Parathyroid adenoma (tissue), 2 donors: ENCODE data around the gene DNAI7.

ENCODE experiments used
- H2AFZ ChIP-seq: fragments of 300-600 bp; sonication (generic); one replicate; pipeline ENCODE4 v1.7.0; 2017; ENCODE audit warnings: antibody characterized with exemption, mild to moderate bottlenecking
- H3K27ac ChIP-seq: fragments of 300-600 bp; sonication (generic); one replicate; pipeline ENCODE4 v1.7.0; 2017
- H3K27me3 ChIP-seq: fragments of 300-600 bp; sonication (generic); one replicate; pipeline ENCODE4 v1.7.0; 2017; ENCODE audit warnings: low read length; ENCODE audit not compliant: control insufficient read depth, insufficient read depth
- H3K36me3 ChIP-seq: fragments of 300-600 bp; sonication (generic); one replicate; pipeline ENCODE4 v1.7.0; 2017; ENCODE audit warnings: low read length; ENCODE audit not compliant: control insufficient read depth, insufficient read depth
- H3K4me1 ChIP-seq: fragments of 300-600 bp; sonication (generic); one replicate; pipeline ENCODE4 v1.7.0; 2017; ENCODE audit warnings: control low read depth
- H3K4me2 ChIP-seq: fragments of 300-600 bp; sonication (generic); one replicate; pipeline ENCODE4 v1.7.0; 2017; ENCODE audit warnings: low read length
- H3K4me3 ChIP-seq: fragments of 300-600 bp; sonication (generic); one replicate; pipeline ENCODE4 v1.7.0; 2017; ENCODE audit warnings: low read depth, low read length
- H3K79me2 ChIP-seq: fragments of 300-600 bp; sonication (generic); one replicate; pipeline ENCODE4 v1.7.0; 2017; ENCODE audit warnings: control low read depth
- H3K9ac ChIP-seq: fragments of 300-600 bp; sonication (generic); one replicate; pipeline ENCODE4 v1.7.0; 2017; ENCODE audit warnings: mild to moderate bottlenecking
- H3K9me3 ChIP-seq: fragments of 300-600 bp; sonication (generic); one replicate; pipeline ENCODE4 v1.7.0; 2017; ENCODE audit warnings: low read length; ENCODE audit not compliant: control insufficient read depth
- CTCF ChIP-seq: fragments of 300-600 bp; sonication (generic); IDR thresholded peaks from one replicate; pipeline ENCODE4 v1.7.0; 2017; ENCODE audit warnings: antibody characterized with exemption, mild to moderate bottlenecking
- donor health status: primary hyperparathyroidism.

DNAI7 gene

GRCh38 chr12:25194214-25194613 lies 746 bp downstream of the DNAI7 start:
- Histone ChIP-seq H3K4me3 (peak overlapping the region; percentile 93), H2AFZ (peak overlapping the region; percentile 94)
- TF ChIP-seq CTCF: no peak

GRCh38 chr12:25190793-25191192 lies 4.2 kb downstream of the DNAI7 start:
- H3K27me3 ChIP-seq: no peaks in the 10 kb centered on the region
- no peak overlapping the region for H3K27ac ChIP-seq
- TF ChIP-seq CTCF: no peak
- H3K4me2 ChIP-seq: no peak overlapping the region
- H3K4me3 ChIP-seq: no peak overlapping the region
- H3K36me3 ChIP-seq: no peaks in the 10 kb centered on the region
- H3K79me2 ChIP-seq: peaks cover 9% of the 10 kb centered on the region
- H3K9me3 ChIP-seq: no peaks in the 10 kb centered on the region
- H3K9ac ChIP-seq: no peak overlapping the region
- peaks cover 8% of the 10 kb centered on the region for H3K4me1 ChIP-seq
- no peak overlapping the region for H2AFZ ChIP-seq

More at GRCh38 chr12:25194214-25194613, 746 bp downstream of the DNAI7 start:
- H3K36me3 ChIP-seq: no peaks in the 10 kb centered on the region
- H3K27me3 ChIP-seq: no peaks in the 10 kb centered on the region
- peaks cover 9% of the 10 kb centered on the region for H3K79me2 ChIP-seq
- H3K9ac ChIP-seq: no peak overlapping the region
- H3K27ac ChIP-seq: peak overlapping the region; percentile 97
- peak overlapping the region; percentile 76 for H3K4me2 ChIP-seq
- no peaks in the 10 kb centered on the region for H3K9me3 ChIP-seq
- H3K4me1 ChIP-seq: peaks cover 5% of the 10 kb centered on the region

- H3K9me3 ChIP-seq: no peaks in the 10 kb centered on the region
- H2AFZ ChIP-seq: no peak overlapping the region
- no peaks in the 10 kb centered on the region for H3K27me3 ChIP-seq
- TF ChIP-seq CTCF: no peak
- no peaks in the 10 kb centered on the region for H3K36me3 ChIP-seq
- no peak overlapping the region for H3K9ac ChIP-seq
- no peak overlapping the region for H3K27ac ChIP-seq
- no peak overlapping the region for H3K4me2 ChIP-seq
- H3K4me1 ChIP-seq: peaks cover 8% of the 10 kb centered on the region
- H3K4me3 ChIP-seq: no peak overlapping the region
- peaks cover 9% of the 10 kb centered on the region for H3K79me2 ChIP-seq
Measured at GRCh38 chr12:25189656-25190055, 5.3 kb downstream of the DNAI7 start.

- TF ChIP-seq CTCF: no peak
- H3K27me3 ChIP-seq: no peaks in the 10 kb centered on the region
- no peaks in the 10 kb centered on the region for H3K36me3 ChIP-seq
- H3K9ac ChIP-seq: no peak overlapping the region
- no peak overlapping the region for H3K27ac ChIP-seq
- H3K9me3 ChIP-seq: no peaks in the 10 kb centered on the region
- H3K4me3 ChIP-seq: no peak overlapping the region
- H3K79me2 ChIP-seq: peaks cover 5% of the 10 kb centered on the region
- H2AFZ ChIP-seq: no peak overlapping the region
- peaks cover 8% of the 10 kb centered on the region for H3K4me1 ChIP-seq
- H3K4me2 ChIP-seq: no peak overlapping the region
Measured at GRCh38 chr12:25187781-25188180, 7.2 kb downstream of the DNAI7 start.

- H3K79me2 ChIP-seq: peaks cover 5% of the 10 kb centered on the region
- no peak for TF ChIP-seq CTCF
- H2AFZ ChIP-seq: no peak overlapping the region
- no peaks in the 10 kb centered on the region for H3K9me3 ChIP-seq
- no peak overlapping the region for H3K9ac ChIP-seq
- no peak overlapping the region for H3K4me2 ChIP-seq
- H3K36me3 ChIP-seq: no peaks in the 10 kb centered on the region
- no peak overlapping the region for H3K4me3 ChIP-seq
- no peak overlapping the region for H3K27ac ChIP-seq
- H3K4me1 ChIP-seq: peaks cover 8% of the 10 kb centered on the region
- no peaks in the 10 kb centered on the region for H3K27me3 ChIP-seq
Measured at GRCh38 chr12:25186788-25187402, 8.1 kb downstream of the DNAI7 start.
